Muscle layer of duodenum (tissue), 2 donors: ENCODE data around the gene TBC1D19.
"Not testable (repeated sequence)": the region's sequence is repeated elsewhere in the genome, so short reads cannot be mapped to it uniquely, and the experiment has no call there.

Experiments used
- H3K27ac ChIP-seq: one replicate; pipeline ENCODE4 v1.7.0; 2013; ENCODE audit warnings: mild to moderate bottlenecking, low read length
- H3K27me3 ChIP-seq: one replicate; pipeline ENCODE4 v1.7.0; 2013; ENCODE audit warnings: low read depth, mild to moderate bottlenecking, control low read depth, low read length
- H3K36me3 ChIP-seq, 2 donors: one replicate each; pipeline ENCODE4 v1.7.0; 2013; ENCODE audit warnings: low read length in 2 of 2, control low read depth in 1 of 2, mild to moderate bottlenecking in 1 of 2; ENCODE audit not compliant: insufficient read depth in 2 of 2, control insufficient read depth in 1 of 2
- H3K4me1 ChIP-seq, 2 donors: one replicate each; pipeline ENCODE4 v1.7.0; 2013; ENCODE audit warnings: low read length in 2 of 2, mild to moderate bottlenecking in 2 of 2, control low read depth in 1 of 2, moderate library complexity in 1 of 2; ENCODE audit not compliant: insufficient read depth in 2 of 2, control insufficient read depth in 1 of 2
- H3K4me3 ChIP-seq, 2 donors: one replicate each; pipeline ENCODE4 v1.7.0; 2013; ENCODE audit warnings: low read length in 2 of 2, low read depth in 1 of 2, mild to moderate bottlenecking in 1 of 2
- H3K9me3 ChIP-seq, 2 donors: one replicate each; pipeline ENCODE4 v1.7.0; 2013; ENCODE audit warnings: low read length in 2 of 2, control low read depth in 1 of 2, mild to moderate bottlenecking in 1 of 2; ENCODE audit not compliant: control insufficient read depth in 1 of 2
- donor health status: healthy.

The TBC1D19 gene, protein sequence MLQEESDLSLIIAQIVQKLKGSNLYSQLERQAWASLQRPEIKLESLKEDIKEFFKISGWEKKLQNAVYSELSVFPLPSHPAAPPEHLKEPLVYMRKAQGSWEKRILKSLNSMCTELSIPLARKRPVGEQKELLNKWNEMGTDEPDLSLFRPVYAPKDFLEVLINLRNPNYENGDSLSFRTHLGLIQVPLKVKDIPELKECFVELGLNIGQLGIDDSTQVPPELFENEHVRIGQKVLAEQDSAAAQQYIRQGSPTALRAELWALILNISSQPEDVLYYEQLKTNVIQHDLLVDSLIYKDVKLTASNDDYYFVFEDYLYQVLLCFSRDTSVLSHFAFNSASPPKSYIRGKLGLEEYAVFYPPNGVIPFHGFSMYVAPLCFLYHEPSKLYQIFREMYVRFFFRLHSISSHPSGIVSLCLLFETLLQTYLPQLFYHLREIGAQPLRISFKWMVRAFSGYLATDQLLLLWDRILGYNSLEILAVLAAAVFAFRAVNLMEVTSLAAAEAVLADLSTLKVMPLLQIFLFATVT

DNA sequence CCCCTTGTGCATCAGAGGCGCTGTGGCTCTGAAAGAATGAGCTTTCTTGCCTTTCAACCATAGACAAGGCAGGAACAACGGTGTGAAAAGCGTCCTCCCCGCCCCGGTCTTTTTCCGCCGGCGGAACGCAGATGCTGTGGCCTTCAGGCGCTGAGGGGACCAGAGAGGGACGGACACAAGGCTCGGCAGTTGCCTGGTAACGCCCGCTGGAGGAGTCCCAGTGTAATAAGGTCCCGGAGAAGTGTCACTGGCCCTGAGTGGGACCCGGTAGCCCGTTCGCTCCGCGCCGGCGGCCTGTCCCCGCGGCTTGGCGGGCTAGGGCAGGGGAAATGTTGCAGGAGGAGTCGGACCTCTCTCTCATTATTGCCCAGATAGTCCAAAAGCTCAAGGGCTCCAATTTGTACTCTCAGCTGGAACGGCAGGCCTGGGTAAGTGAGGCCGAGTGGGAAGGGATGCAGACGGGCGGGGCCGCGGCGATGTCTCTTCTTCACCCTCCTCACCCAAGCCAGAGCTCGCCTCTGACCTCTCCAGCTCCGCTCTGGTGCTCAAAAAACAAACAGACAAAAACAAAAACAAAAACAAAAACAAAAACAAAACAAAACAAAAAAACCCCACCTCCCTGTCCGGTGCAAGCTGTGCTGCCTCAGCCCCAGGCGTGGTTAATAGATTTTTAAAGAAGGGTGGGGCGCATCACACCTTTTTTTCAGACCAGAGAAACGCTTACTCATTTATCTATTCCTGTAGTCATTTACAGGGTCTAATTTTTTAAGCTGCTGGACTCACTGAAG, at the start of gene TBC1D19:
Gene TBC1D19, plus strand, starts transcription at position 220 of the 788 bp plus-strand sequence. Its CDS starts 110 bp downstream, at position 330.
- peak within 1 kb of the TSS; percentile 74 for H3K27ac ChIP-seq
- no peaks in the 10 kb centered on the region for H3K27me3 ChIP-seq
- peaks cover 0 to 3% of the 10 kb centered on the region in 2 donors for H3K36me3 ChIP-seq
- H3K4me3 ChIP-seq = peak within 1 kb of the TSS; percentile 85 to 95
- no peaks in the 10 kb centered on the region for H3K9me3 ChIP-seq
- H3K4me1 ChIP-seq = peaks cover 5 to 7% of the 10 kb centered on the region in 2 donors

DNA sequence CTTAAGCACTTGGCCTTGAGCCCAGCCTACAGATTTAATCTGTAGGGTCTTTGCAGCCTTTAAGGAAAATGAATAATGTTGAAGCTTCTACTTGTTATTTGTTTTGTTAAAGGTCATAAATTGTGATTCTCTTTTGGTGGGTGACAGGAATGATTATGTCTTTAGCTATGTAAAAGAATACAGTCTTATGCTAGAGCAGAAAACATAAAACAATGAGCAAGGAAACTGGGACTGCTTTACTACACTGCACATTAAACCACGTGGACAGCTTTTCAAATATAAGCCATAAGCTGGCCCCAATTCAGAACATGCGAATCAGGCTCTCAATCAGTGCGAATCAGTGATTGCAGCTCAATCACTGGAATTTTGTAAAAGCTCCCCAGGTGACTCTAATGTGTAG, 40.9 kb upstream of the TBC1D19 start:
- Histone ChIP-seq H3K36me3 (no peaks in the 10 kb centered on the region), H3K27me3 (no peaks in the 10 kb centered on the region), H3K4me3 (no peak overlapping the region), H3K4me1 (no peaks in the 10 kb centered on the region), H3K27ac (no peak overlapping the region), H3K9me3 (peaks cover 0 to 8% of the 10 kb centered on the region in 2 donors)

- Histone ChIP-seq H3K4me1 (no peaks in the 10 kb centered on the region), H3K27me3 (no peaks in the 10 kb centered on the region), H3K9me3 (peaks cover 0 to 8% of the 10 kb centered on the region in 2 donors), H3K36me3 (no peaks in the 10 kb centered on the region), H3K27ac (no peak overlapping the region), H3K4me3 (no peak overlapping the region)
These were observed 39.5 kb upstream of the TBC1D19 start for GRCh38 chr4:26544421-26544820.

GRCh38 chr4:26548379-26548778, 35.5 kb upstream of the TBC1D19 start:
- H3K9me3 ChIP-seq, H3K4me3 ChIP-seq, H3K4me1 ChIP-seq, H3K27me3 ChIP-seq, H3K36me3 ChIP-seq, H3K27ac ChIP-seq: not testable (repeated sequence)

GRCh38 chr4:26557164-26557563, 26.7 kb upstream of the TBC1D19 start:
- H3K27me3 ChIP-seq = no peaks in the 10 kb centered on the region
- H3K27ac ChIP-seq = no peak overlapping the region
- H3K4me1 ChIP-seq = peaks cover 0 to 4% of the 10 kb centered on the region in 2 donors
- no peaks in the 10 kb centered on the region for H3K9me3 ChIP-seq
- H3K4me3 ChIP-seq = no peak overlapping the region
- H3K36me3 ChIP-seq = no peaks in the 10 kb centered on the region

DNA sequence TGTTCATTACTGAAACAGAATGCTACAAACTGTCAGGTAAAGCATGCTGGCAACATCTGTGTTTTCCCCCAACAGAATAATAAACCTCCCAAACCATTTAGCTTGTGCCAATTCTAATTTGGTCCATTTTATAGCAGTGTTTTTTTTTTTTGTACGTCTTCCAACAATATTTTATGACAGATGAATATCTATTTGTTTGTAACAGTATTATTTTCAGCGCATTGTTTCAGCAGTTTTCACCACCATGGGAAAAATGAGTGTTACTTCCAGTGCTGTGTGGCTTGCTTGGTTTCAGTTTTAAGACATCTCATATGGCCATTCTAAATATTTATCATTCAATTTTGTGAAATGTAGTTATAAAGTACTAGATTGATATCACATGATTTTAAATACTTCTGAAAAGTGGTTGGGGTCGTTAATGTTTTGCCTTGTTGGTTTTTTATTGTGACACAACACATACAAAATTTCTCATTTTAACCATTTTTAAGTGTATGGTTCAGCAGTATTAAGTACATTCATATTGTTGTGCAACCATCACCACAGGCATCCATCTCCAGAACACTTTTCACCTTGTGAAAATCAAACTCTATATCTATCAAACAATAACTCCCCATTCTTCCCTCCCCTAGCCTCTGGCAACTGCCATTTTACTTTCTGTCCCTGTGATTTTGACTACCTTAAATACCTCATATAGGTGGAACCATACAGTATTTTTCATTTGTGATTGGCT, 25.6 kb upstream of the TBC1D19 start:
- H3K4me1 ChIP-seq = peaks cover 0 to 4% of the 10 kb centered on the region in 2 donors
- no peak overlapping the region for H3K27ac ChIP-seq
- H3K4me3 ChIP-seq = no peak overlapping the region
- H3K9me3 ChIP-seq = no peaks in the 10 kb centered on the region
- H3K27me3 ChIP-seq = no peaks in the 10 kb centered on the region
- H3K36me3 ChIP-seq = no peaks in the 10 kb centered on the region

GRCh38 chr4:26566133-26566532, 17.8 kb upstream of the TBC1D19 start:
- Histone ChIP-seq H3K4me1 (no peaks in the 10 kb centered on the region), H3K4me3 (no peak overlapping the region), H3K27ac (no peak overlapping the region), H3K27me3 (no peaks in the 10 kb centered on the region), H3K36me3 (no peaks in the 10 kb centered on the region), H3K9me3 (no peaks in the 10 kb centered on the region)

GRCh38 chr4:26568446-26568994, 15.4 kb upstream of the TBC1D19 start:
- H3K27ac ChIP-seq = no peak overlapping the region
- no peaks in the 10 kb centered on the region for H3K36me3 ChIP-seq
- H3K4me3 ChIP-seq = no peak overlapping the region
- no peaks in the 10 kb centered on the region for H3K9me3 ChIP-seq
- H3K27me3 ChIP-seq = no peaks in the 10 kb centered on the region
- no peaks in the 10 kb centered on the region for H3K4me1 ChIP-seq

DNA sequence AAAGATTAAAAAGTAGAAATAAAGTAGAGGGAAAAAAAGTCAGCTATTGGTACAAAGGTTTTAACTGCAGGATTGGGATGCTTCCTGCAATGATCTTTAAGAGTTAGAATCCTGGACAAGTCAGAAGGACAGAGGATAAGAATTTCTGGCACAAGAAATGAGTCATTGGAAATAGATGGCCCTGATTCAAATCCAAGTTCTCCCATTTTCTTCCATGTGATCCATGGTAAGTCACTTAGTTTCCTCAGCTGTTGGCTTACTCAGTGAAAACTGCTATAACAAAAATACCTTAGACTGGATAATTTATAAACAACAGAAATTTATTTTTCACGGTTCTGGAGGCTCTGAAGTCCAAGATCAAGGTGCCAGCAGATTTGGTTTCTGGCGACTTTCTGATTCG, 13.3 kb upstream of the TBC1D19 start:
- H3K9me3 ChIP-seq = no peaks in the 10 kb centered on the region
- no peaks in the 10 kb centered on the region for H3K4me1 ChIP-seq
- H3K27ac ChIP-seq = no peak overlapping the region

DNA sequence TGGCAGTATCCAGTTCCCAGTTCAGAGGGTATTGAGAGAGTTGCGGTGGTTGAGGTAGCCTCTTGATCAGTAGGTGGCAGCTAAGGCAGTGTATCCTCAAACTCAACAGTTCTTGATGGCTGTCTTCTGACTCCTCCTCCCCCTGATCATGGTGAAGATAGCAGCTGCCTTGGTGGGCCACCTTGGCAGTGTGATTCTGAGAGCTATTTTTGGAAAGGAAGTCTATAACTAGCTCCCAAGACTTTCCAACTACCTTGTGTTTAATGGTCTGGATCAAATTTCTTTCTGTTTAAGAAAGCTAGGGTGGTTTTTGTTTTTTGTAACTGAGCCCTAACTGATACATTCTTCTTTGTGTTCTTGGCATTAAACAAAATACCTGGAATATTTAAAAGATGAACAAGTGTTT, 10.5 kb upstream of the TBC1D19 start:
- Histone ChIP-seq H3K9me3 (no peaks in the 10 kb centered on the region), H3K4me1 (no peaks in the 10 kb centered on the region), H3K4me3 (no peak overlapping the region), H3K27me3 (no peaks in the 10 kb centered on the region), H3K27ac (no peak overlapping the region), H3K36me3 (no peaks in the 10 kb centered on the region)

More for the DNA sequence above, 13.3 kb upstream of the TBC1D19 start:
- H3K36me3 ChIP-seq = no peaks in the 10 kb centered on the region
- no peaks in the 10 kb centered on the region for H3K27me3 ChIP-seq
- H3K4me3 ChIP-seq = no peak overlapping the region

- H3K9me3 ChIP-seq = no peaks in the 10 kb centered on the region
- H3K4me1 ChIP-seq = no peaks in the 10 kb centered on the region
- H3K27ac ChIP-seq = no peak overlapping the region
- H3K27me3 ChIP-seq = no peaks in the 10 kb centered on the region
- no peak overlapping the region for H3K4me3 ChIP-seq
- H3K36me3 ChIP-seq = no peaks in the 10 kb centered on the region
These were observed 9.3 kb upstream of the TBC1D19 start for GRCh38 chr4:26574563-26574962.
